H9 (cell line): ENCODE measurements around the gene CACNB4. TPM values are rescaled to one million over a fixed set of nuclear protein-coding genes. Genes with fewer than 3 reads are reported as not detected.
A peak's percentile ranks its signal among the peaks of the same experiment; 100 is the strongest.

Experiments used
- DNase-seq: peaks from one replicate; pipeline ENCODE4 v3.0.0-alpha.2; 2017
- H2AFZ ChIP-seq: one replicate; pipeline ENCODE4 v1.6.1; 2013; ENCODE audit warnings: mild to moderate bottlenecking, low read length, control low read depth, moderate library complexity
- H2AK5ac ChIP-seq: 2 replicates; pipeline ENCODE4 v1.6.1; 2013; ENCODE audit warnings: low read length, control low read depth, mixed read lengths; ENCODE audit not compliant: insufficient read length
- H2BK120ac ChIP-seq: one replicate; pipeline ENCODE4 v1.6.1; 2013; ENCODE audit warnings: low read depth, mild to moderate bottlenecking, low read length, control low read depth, inconsistent platforms; ENCODE audit not compliant: poor library complexity, severe bottlenecking
- H2BK12ac ChIP-seq: 2 replicates; pipeline ENCODE4 v1.6.1; 2013; ENCODE audit warnings: low read length, control low read depth, mixed read lengths, low read depth; ENCODE audit not compliant: insufficient read length
- H2BK15ac ChIP-seq: 2 replicates; pipeline ENCODE4 v1.6.1; 2013; ENCODE audit warnings: low read depth, low read length, control low read depth
- H2BK20ac ChIP-seq: one replicate; pipeline ENCODE4 v1.6.1; 2013; ENCODE audit warnings: low read depth, mild to moderate bottlenecking, low read length, control low read depth, inconsistent platforms; ENCODE audit not compliant: poor library complexity, severe bottlenecking
- H2BK5ac ChIP-seq: 2 replicates; pipeline ENCODE4 v1.6.1; 2013; ENCODE audit warnings: low read length, control low read depth, mixed read lengths; ENCODE audit not compliant: insufficient read length
- H3K14ac ChIP-seq: 2 replicates; pipeline ENCODE4 v1.6.1; 2013; ENCODE audit warnings: low read length, control low read depth; ENCODE audit not compliant: insufficient read depth
- H3K18ac ChIP-seq: 2 replicates; pipeline ENCODE4 v1.6.1; 2013; ENCODE audit warnings: low read depth, mild to moderate bottlenecking, mixed read lengths, low read length, control low read depth; ENCODE audit not compliant: insufficient read length
- H3K23ac ChIP-seq: 2 replicates; pipeline ENCODE4 v1.6.1; 2013; ENCODE audit warnings: low read length, control low read depth, mixed read lengths, low read depth; ENCODE audit not compliant: insufficient read length
- H3K23me2 ChIP-seq: 2 replicates; pipeline ENCODE4 v1.6.1; 2013; ENCODE audit warnings: low read depth, mild to moderate bottlenecking, mixed read lengths, low read length, control low read depth; ENCODE audit not compliant: insufficient read length, poor library complexity, severe bottlenecking
- H3K27ac ChIP-seq: 2 replicates; pipeline ENCODE4 v1.5.1; 2013; ENCODE audit warnings: low read length, control low read depth, mixed read lengths, low read depth; ENCODE audit not compliant: insufficient read length
- H3K27me3 ChIP-seq: 2 replicates; pipeline ENCODE4 v1.6.1; 2013; ENCODE audit warnings: low read length, control low read depth, inconsistent platforms; ENCODE audit not compliant: insufficient read depth
- H3K4ac ChIP-seq: 2 replicates; pipeline ENCODE4 v1.6.1; 2013; ENCODE audit warnings: low read depth, mild to moderate bottlenecking, control low read depth, inconsistent platforms, low read length, moderate library complexity
- H3K4me1 ChIP-seq: 2 replicates; pipeline ENCODE4 v1.6.1; 2013; ENCODE audit warnings: low read length, control low read depth, inconsistent platforms; ENCODE audit not compliant: insufficient read depth
- H3K4me2 ChIP-seq: 2 replicates; pipeline ENCODE4 v1.6.1; 2013; ENCODE audit warnings: low read length, control low read depth, mixed read lengths; ENCODE audit not compliant: insufficient read length, insufficient read depth
- H3K56ac ChIP-seq: 2 replicates; pipeline ENCODE4 v1.6.1; 2013; ENCODE audit warnings: low read depth, mild to moderate bottlenecking, mixed read lengths, low read length, control low read depth; ENCODE audit not compliant: insufficient read length
- H3K79me1 ChIP-seq: 2 replicates; pipeline ENCODE4 v1.6.1; 2013; ENCODE audit warnings: low read depth, mild to moderate bottlenecking, moderate library complexity, low read length, control low read depth, inconsistent platforms; ENCODE audit not compliant: insufficient read depth, poor library complexity, severe bottlenecking
- H3K79me2 ChIP-seq: 2 replicates; pipeline ENCODE4 v1.6.1; 2013; ENCODE audit warnings: low read length, control low read depth, inconsistent platforms; ENCODE audit not compliant: insufficient read depth
- H3K9ac ChIP-seq: 2 replicates; pipeline ENCODE4 v1.6.1; 2013; ENCODE audit warnings: low read length, control low read depth, mixed read lengths; ENCODE audit not compliant: insufficient read length; ENCODE audit errors: extremely low read depth
- H3K9me3 ChIP-seq: one replicate; pipeline ENCODE4 v1.6.1; 2013; ENCODE audit warnings: low read depth, low read length, inconsistent platforms; ENCODE audit not compliant: control insufficient read depth
- H3T11ph ChIP-seq: one replicate; pipeline ENCODE4 v1.6.1; 2013; ENCODE audit warnings: mild to moderate bottlenecking, low read length, control low read depth, inconsistent platforms
- H4K20me1 ChIP-seq: one replicate; pipeline ENCODE4 v1.6.1; 2013; ENCODE audit not compliant: control insufficient read depth, insufficient read length, insufficient read depth
- H4K5ac ChIP-seq: 2 replicates; pipeline ENCODE4 v1.6.1; 2013; ENCODE audit warnings: low read depth, mild to moderate bottlenecking, mixed read lengths, low read length, control low read depth; ENCODE audit not compliant: insufficient read length
- H4K8ac ChIP-seq: replicated peaks from 2 replicates; pipeline ENCODE4 v1.6.1; 2013; ENCODE audit warnings: low read length, control low read depth, mixed read lengths, low read depth; ENCODE audit not compliant: insufficient read length
- H4K91ac ChIP-seq: 2 replicates; pipeline ENCODE4 v1.6.1; 2013; ENCODE audit warnings: low read depth, mild to moderate bottlenecking, moderate library complexity, mixed read lengths, low read length, control low read depth; ENCODE audit not compliant: insufficient read length
- H3K27ac Mint-ChIP-seq, 3 experiments: 2 replicates in 2 of 3; 3 replicates in 1 of 3; pipeline ENCODE4 v1.8.0; 2020 to 2021; ENCODE audit warnings: mixed read lengths in 3 of 3, mild to moderate bottlenecking in 1 of 3, moderate library complexity in 1 of 3
- H3K27me3 Mint-ChIP-seq: 2 replicates; pipeline ENCODE4 v1.8.0; 2021; ENCODE audit warnings: low read depth, mild to moderate bottlenecking, moderate library complexity, mixed read lengths
- H3K36me3 Mint-ChIP-seq, 3 experiments: 2 replicates in 2 of 3; 3 replicates in 1 of 3; pipeline ENCODE4 v1.8.0; 2020 to 2021; ENCODE audit warnings: low read depth in 3 of 3, mixed read lengths in 3 of 3; ENCODE audit not compliant: insufficient read depth in 1 of 3
- H3K4me1 Mint-ChIP-seq, 2 experiments: 2 replicates each; pipeline ENCODE4 v1.8.0; 2020; ENCODE audit warnings: mixed read lengths in 2 of 2
- H3K4me3 Mint-ChIP-seq, 2 experiments: 2 replicates in 1 of 2; 3 replicates in 1 of 2; pipeline ENCODE4 v1.8.0; 2020 to 2021; ENCODE audit warnings: mild to moderate bottlenecking in 2 of 2, mixed read lengths in 2 of 2, moderate library complexity in 1 of 2
- H3K9me3 Mint-ChIP-seq, 2 experiments: 2 replicates in 1 of 2; 3 replicates in 1 of 2; pipeline ENCODE4 v1.8.0; 2020; ENCODE audit warnings: mild to moderate bottlenecking in 2 of 2, mixed read lengths in 2 of 2, moderate library complexity in 1 of 2
- CTCF ChIP-seq: fragments of 200-600 bp; sonication (generic); conservative IDR thresholded peaks from 3 replicates; pipeline ENCODE4 v1.8.0; 2021; ENCODE audit warnings: antibody characterized with exemption, mild to moderate bottlenecking
- WGBS: extraction: QIAGEN DNeasy Blood & Tissue Kit; methylation state at CpG from one replicate; pipeline ENCODE4 v1.1.7; 2013; ENCODE audit warnings: missing lambda C conversion rate, low lambda C conversion rate, mixed read lengths; ENCODE audit not compliant: insufficient read length; ENCODE audit errors: extremely low coverage; 5-methylcytosine and 5-hydroxymethylcytosine counted together
- total RNA-seq: library from RNA; stranded (reverse); gene quantifications from 2 replicates; pipeline ENCODE4 v1.2.1, GENCODE V29; 2021

Gene CACNB4
- total RNA-seq, 1 experiment from 2014 or later, result 1.4 TPM

GRCh38 chr2:152115952-152116351, 17.1 kb upstream of the CACNB4 start:
- Mint-ChIP-seq H3K27ac (peak overlapping the region in 1 of 3 experiments; percentile 50; a peak in 2 of 7 replicates), H3K9me3 (no peaks in the 10 kb centered on the region; a peak in 1 of 5 replicates), H3K4me3 (no peak overlapping the region; a peak in 1 of 5 replicates), H3K36me3 (0 out of 7 replicates have a peak, but pooled peaks cover 0 to 4% (median 0%) of the 10 kb centered on the region in 3 experiments), H3K4me1 (peaks cover 10 to 13% of the 10 kb centered on the region in 2 experiments), H3K27me3 (no peaks in the 10 kb centered on the region)
- no peak overlapping the region for H4K91ac ChIP-seq
- H2BK15ac ChIP-seq, result no peak overlapping the region
- H3K27ac ChIP-seq, result no peak overlapping the region
- H2AFZ ChIP-seq, result no peak overlapping the region
- DNase-seq, result no peak
- H3K27me3 ChIP-seq, result no peaks in the 10 kb centered on the region
- no peak overlapping the region for H3K9ac ChIP-seq
- H3K4ac ChIP-seq, result no peak overlapping the region
- no peak overlapping the region for H3T11ph ChIP-seq
- no peak overlapping the region for H3K23ac ChIP-seq
- H3K56ac ChIP-seq, result no peak overlapping the region
- no peak overlapping the region for H4K8ac ChIP-seq
- H3K4me2 ChIP-seq, result no peak overlapping the region
- H4K5ac ChIP-seq, result no peak overlapping the region
- TF ChIP-seq CTCF, result peak; percentile 48; the same call in 2 of the 3 replicates
- no peaks in the 10 kb centered on the region for H3K23me2 ChIP-seq
- H2BK5ac ChIP-seq, result no peak overlapping the region
- no peaks in the 10 kb centered on the region for H3K79me2 ChIP-seq
- no peak overlapping the region for H2BK20ac ChIP-seq
- no peaks in the 10 kb centered on the region for H3K79me1 ChIP-seq
- no CpG with 5 or more reads among the region's 3 CpGs for WGBS
- H2AK5ac ChIP-seq, result no peak overlapping the region
- no peaks in the 10 kb centered on the region for H3K9me3 ChIP-seq
- H3K18ac ChIP-seq, result no peak overlapping the region
- H3K4me1 ChIP-seq, result no peaks in the 10 kb centered on the region
- H3K14ac ChIP-seq, result no peak overlapping the region
- no peak overlapping the region for H2BK120ac ChIP-seq
- no peak overlapping the region for H2BK12ac ChIP-seq
- no peaks in the 10 kb centered on the region for H4K20me1 ChIP-seq
